Activated naive CD4-positive, alpha-beta T cell treated with anti-CD3 and anti-CD28 coated beads, Interleukin-2, amount 50 U/mL, for 24 hours (primary cell): ENCODE data around the gene ADCY5.

ENCODE experiments used
- H3K27ac Mint-ChIP-seq: one replicate; pipeline ENCODE4 v1.8.0; 2021; ENCODE audit warnings: mild to moderate bottlenecking, mixed read lengths
- H3K27me3 Mint-ChIP-seq: one replicate; pipeline ENCODE4 v1.8.0; 2021; ENCODE audit warnings: mixed read lengths
- H3K36me3 Mint-ChIP-seq: one replicate; pipeline ENCODE4 v1.8.0; 2021; ENCODE audit warnings: mixed read lengths
- H3K4me1 Mint-ChIP-seq: one replicate; pipeline ENCODE4 v1.8.0; 2021; ENCODE audit warnings: mixed read lengths
- H3K4me3 Mint-ChIP-seq: one replicate; pipeline ENCODE4 v1.8.0; 2021; ENCODE audit warnings: mild to moderate bottlenecking, mixed read lengths
- H3K9me3 Mint-ChIP-seq: one replicate; pipeline ENCODE4 v1.8.0; 2021; ENCODE audit warnings: mixed read lengths

ADCY5 gene

DNA sequence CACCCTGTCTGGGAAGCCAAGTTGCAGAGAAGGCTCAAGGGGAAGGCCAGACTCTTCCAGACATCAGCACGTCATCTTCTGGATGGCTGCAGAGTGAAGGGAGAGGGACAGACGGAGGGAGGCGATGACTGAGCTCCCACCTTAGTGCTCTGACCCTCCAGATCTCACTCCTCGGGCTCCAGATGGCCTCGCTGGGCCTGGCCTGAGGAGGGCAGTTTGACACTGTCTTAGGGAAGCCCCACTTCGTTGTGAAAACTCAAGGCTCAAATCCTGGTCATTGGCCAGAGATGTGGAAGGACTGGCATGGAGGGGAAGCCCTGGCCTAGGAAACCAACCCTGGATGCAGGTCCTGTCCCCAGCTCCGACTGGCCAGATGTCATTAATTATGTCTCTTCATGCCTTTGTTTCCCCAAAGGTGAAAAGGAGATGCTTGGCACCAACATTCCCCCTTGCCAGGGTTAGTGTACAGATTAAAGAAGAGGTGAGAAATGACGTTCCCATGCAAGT is 70.4 kb downstream of the ADCY5 start:
- Mint-ChIP-seq H3K4me3 (no peak overlapping the region), H3K36me3 (no peaks in the 10 kb centered on the region), H3K27me3 (peaks cover 3% of the 10 kb centered on the region), H3K9me3 (no peaks in the 10 kb centered on the region), H3K4me1 (no peaks in the 10 kb centered on the region), H3K27ac (no peak overlapping the region)

DNA sequence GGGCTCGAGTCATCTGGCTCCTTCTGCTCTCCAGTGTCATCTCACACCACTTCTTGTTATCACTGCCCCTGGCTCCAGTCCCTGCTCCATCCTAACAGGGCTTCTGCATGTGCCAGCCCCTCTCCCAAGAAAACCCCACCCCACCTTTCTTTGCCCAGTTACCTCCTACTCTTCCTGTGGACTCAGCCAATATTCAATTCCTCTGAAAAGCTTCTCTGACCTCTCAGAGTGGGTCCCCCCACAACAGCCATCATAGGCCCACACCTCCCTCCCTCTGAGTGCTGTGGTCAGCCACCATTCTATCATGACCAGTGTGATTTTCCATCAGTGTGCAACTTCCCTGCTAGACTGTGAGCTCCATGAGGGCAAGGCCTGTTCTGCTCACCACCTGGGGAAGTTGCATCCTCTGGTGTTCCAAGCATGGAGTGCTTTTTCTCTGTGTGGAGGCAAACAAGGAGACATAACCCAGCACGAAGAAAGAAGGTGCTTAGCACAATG is 71.6 kb downstream of the ADCY5 start:
- H3K9me3 Mint-ChIP-seq, result no peaks in the 10 kb centered on the region
- H3K27ac Mint-ChIP-seq, result no peak overlapping the region
- no peaks in the 10 kb centered on the region for H3K36me3 Mint-ChIP-seq
- H3K27me3 Mint-ChIP-seq, result peaks cover 2% of the 10 kb centered on the region
- H3K4me3 Mint-ChIP-seq, result no peak overlapping the region
- H3K4me1 Mint-ChIP-seq, result no peaks in the 10 kb centered on the region

DNA sequence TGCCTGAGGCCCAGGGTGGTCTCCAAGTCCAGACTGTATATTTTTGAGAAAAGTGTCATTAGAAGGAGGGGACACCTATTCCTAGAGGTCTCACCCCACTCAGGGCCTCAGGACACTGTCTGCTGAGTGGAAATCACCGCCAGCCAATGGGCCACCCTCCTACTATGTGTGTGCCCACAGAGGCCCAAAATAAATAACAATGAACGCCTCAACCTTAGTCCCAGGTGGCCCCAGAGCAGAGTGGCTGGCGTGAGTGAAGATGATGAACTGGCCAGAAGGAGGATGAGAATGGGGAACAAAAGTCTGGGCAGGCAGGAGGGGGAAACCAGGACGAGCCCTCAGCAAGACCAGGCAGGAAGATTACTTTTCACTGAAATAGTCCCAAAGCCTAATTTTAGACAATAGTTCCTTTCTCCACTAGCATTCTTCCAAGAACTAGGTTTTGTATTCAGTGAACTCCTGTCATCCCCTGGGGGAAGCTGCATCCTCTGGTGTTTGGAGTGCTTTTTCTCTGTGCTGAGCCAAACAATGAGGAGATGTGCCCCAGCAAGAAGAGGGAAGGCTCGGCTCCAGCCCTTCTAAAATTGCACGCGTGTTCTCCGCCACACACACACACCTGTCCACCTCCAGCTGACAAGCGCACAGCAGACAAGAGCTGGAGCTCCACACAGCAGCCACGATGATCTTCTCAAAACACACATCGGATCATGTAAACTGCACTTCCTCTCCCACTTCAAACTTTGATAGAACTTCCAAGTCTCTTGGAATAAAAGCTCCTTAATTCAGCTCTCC is 72.2 kb downstream of the ADCY5 start:
- no peaks in the 10 kb centered on the region for H3K9me3 Mint-ChIP-seq
- peaks cover 2% of the 10 kb centered on the region for H3K27me3 Mint-ChIP-seq
- H3K4me1 Mint-ChIP-seq, result no peaks in the 10 kb centered on the region
- H3K27ac Mint-ChIP-seq, result no peak overlapping the region
- no peak overlapping the region for H3K4me3 Mint-ChIP-seq
- H3K36me3 Mint-ChIP-seq, result no peaks in the 10 kb centered on the region

DNA sequence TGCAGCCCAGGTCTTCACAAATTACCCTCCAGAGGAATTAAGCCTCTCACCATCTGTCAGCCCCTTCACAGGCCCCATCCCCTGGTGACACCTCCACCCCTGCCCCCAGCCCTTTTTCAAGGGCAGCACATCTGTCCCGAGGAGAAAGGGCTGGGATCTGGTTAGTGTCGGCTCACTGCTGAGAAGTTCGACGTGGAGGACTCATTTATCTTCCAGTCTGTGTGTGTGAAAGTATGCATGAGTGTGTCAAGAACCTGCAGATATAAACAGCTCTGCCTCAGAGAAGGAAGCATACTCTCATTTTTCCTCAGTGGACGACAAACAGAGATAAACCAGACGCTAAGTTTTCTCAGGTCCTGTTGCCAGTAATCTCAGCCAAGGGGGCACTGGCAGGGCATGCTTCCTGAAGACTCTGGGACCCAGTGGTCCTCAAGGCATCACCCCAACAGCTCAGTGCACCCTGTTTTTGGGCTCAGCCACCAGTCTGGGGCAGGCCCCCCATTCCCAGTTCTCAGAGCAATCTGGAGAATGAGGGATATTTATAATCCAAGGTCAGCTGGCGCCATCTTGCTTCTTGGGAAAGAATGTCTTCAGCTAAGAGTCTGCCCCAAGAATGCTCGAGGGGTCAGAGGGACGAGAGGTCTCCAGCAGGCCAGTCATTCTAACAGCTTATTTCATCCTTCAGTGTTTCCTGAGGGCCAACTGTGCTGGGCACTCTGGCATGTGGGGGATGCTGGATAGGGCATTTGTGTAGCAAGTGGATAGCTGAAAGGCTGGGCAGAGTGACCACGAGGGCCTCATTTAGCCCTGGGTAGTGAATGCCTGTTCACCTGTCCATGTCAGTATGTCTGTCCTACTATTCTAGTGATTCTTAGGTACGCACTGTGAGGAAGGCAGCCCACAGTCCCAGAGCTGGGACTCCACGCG is 73.6 kb downstream of the ADCY5 start:
- Mint-ChIP-seq H3K27ac (no peak overlapping the region), H3K27me3 (peaks cover 2% of the 10 kb centered on the region), H3K9me3 (no peaks in the 10 kb centered on the region), H3K4me1 (no peaks in the 10 kb centered on the region), H3K4me3 (no peak overlapping the region), H3K36me3 (no peaks in the 10 kb centered on the region)

GRCh38 chr3:123374016-123374415 is 74.9 kb downstream of the ADCY5 start:
- Mint-ChIP-seq H3K27me3 (peaks cover 2% of the 10 kb centered on the region), H3K4me1 (no peaks in the 10 kb centered on the region), H3K27ac (no peak overlapping the region), H3K4me3 (no peak overlapping the region), H3K9me3 (no peaks in the 10 kb centered on the region), H3K36me3 (no peaks in the 10 kb centered on the region)

- Mint-ChIP-seq H3K27me3 (peaks cover 2% of the 10 kb centered on the region), H3K4me3 (no peak overlapping the region), H3K4me1 (no peaks in the 10 kb centered on the region), H3K9me3 (no peaks in the 10 kb centered on the region), H3K36me3 (no peaks in the 10 kb centered on the region), H3K27ac (no peak overlapping the region)
Measured at GRCh38 chr3:123373474-123373987, 75.4 kb downstream of the ADCY5 start.

GRCh38 chr3:123372686-123373473 is 76.0 kb downstream of the ADCY5 start:
- H3K4me3 Mint-ChIP-seq, result no peak overlapping the region
- H3K9me3 Mint-ChIP-seq, result no peaks in the 10 kb centered on the region
- H3K36me3 Mint-ChIP-seq, result no peaks in the 10 kb centered on the region
- peaks cover 2% of the 10 kb centered on the region for H3K27me3 Mint-ChIP-seq
- H3K27ac Mint-ChIP-seq, result no peak overlapping the region
- H3K4me1 Mint-ChIP-seq, result no peaks in the 10 kb centered on the region

- no peaks in the 10 kb centered on the region for H3K4me1 Mint-ChIP-seq
- no peak overlapping the region for H3K27ac Mint-ChIP-seq
- no peaks in the 10 kb centered on the region for H3K36me3 Mint-ChIP-seq
- no peaks in the 10 kb centered on the region for H3K9me3 Mint-ChIP-seq
- no peak overlapping the region for H3K4me3 Mint-ChIP-seq
- peaks cover 2% of the 10 kb centered on the region for H3K27me3 Mint-ChIP-seq
Measured at GRCh38 chr3:123371859-123372685, 76.8 kb downstream of the ADCY5 start.

DNA sequence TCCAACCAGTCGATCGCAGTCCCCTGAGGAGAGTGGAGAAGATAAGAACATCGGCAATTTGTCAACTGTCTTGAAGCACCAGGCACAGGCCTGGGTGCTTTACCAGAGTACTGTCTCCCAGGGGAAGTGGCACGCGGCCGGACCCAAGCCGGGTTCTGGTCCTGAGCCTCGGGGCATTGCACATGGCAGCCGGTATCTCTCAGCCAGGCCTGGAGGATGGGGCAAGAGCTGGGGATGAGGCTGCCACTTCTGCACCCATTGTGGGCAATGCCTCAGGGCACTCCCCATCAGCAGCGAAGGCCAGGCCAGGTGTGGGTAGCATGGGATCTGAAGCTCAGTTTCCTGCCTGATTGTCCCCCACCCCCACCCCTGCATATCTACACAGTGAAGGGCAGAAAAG is 77.5 kb downstream of the ADCY5 start:
- H3K9me3 Mint-ChIP-seq, result no peaks in the 10 kb centered on the region

DNA sequence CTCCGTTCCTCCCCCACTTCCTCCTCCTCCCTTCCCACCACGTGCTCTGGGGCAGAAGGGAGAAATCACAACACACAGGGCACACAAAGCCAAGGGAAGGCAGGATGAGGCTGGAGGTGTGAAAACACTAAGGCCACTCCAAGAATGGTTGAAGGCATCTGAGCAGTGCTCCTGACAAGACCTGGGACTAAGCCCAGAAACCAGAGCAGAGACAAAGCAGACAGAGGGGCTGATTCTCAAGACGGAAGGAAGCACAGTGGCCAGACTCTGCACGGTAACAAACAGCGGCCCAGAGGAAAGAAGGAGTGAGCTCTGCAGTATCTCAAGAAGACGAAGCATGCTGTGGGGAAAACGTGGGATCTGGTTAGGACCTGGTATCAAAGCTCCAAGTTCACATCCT is 78.1 kb downstream of the ADCY5 start:
- no peak overlapping the region for H3K4me3 Mint-ChIP-seq
- peaks cover 2% of the 10 kb centered on the region for H3K27me3 Mint-ChIP-seq
- H3K4me1 Mint-ChIP-seq, result no peaks in the 10 kb centered on the region
- H3K36me3 Mint-ChIP-seq, result no peaks in the 10 kb centered on the region
- no peaks in the 10 kb centered on the region for H3K9me3 Mint-ChIP-seq
- no peak overlapping the region for H3K27ac Mint-ChIP-seq

More for the DNA sequence above, 77.5 kb downstream of the ADCY5 start:
- Mint-ChIP-seq H3K36me3 (no peaks in the 10 kb centered on the region), H3K27ac (no peak overlapping the region), H3K4me1 (no peaks in the 10 kb centered on the region), H3K27me3 (peaks cover 2% of the 10 kb centered on the region), H3K4me3 (no peak overlapping the region)

- no peaks in the 10 kb centered on the region for H3K4me1 Mint-ChIP-seq
- H3K4me3 Mint-ChIP-seq, result no peak overlapping the region
- H3K36me3 Mint-ChIP-seq, result no peaks in the 10 kb centered on the region
- no peak overlapping the region for H3K27ac Mint-ChIP-seq
- no peaks in the 10 kb centered on the region for H3K27me3 Mint-ChIP-seq
- no peaks in the 10 kb centered on the region for H3K9me3 Mint-ChIP-seq
Measured at GRCh38 chr3:123369085-123369484, 79.8 kb downstream of the ADCY5 start.

DNA sequence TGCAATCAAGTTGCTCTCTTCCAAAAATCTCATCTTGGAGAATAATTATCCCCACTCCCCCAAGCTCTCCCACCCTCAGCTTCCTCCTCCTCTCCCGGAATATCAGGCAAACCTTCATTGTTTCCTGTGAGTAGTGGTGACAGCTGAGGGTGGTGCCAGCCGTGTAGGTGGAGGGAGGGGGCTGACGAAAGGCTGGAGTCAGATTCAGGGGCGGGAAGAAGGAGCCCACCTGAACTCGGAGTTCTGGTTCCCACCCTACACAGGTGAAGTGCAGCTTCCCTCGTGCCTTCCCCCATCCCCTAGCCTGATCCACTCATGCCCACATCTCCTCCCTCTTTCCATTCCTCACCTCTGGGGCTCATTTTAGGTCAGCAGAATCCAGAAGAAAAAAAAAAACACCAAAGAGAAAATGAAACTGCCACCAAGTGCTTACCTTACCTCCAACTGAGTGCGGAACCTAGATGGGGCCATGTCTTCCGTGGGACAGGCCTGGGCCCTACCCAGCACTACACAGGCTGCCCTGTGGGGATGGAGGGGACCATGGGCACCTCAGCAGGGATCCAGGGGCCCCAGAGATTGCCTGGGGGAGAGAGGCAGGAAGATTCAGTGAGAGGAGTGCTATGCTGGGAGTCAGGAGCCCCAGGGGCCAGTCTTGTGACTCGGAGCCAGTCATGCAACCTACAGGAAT is 81.3 kb downstream of the ADCY5 start:
- Mint-ChIP-seq H3K36me3 (no peaks in the 10 kb centered on the region), H3K9me3 (no peaks in the 10 kb centered on the region), H3K27me3 (no peaks in the 10 kb centered on the region), H3K4me1 (no peaks in the 10 kb centered on the region), H3K4me3 (no peak overlapping the region), H3K27ac (no peak overlapping the region)

DNA sequence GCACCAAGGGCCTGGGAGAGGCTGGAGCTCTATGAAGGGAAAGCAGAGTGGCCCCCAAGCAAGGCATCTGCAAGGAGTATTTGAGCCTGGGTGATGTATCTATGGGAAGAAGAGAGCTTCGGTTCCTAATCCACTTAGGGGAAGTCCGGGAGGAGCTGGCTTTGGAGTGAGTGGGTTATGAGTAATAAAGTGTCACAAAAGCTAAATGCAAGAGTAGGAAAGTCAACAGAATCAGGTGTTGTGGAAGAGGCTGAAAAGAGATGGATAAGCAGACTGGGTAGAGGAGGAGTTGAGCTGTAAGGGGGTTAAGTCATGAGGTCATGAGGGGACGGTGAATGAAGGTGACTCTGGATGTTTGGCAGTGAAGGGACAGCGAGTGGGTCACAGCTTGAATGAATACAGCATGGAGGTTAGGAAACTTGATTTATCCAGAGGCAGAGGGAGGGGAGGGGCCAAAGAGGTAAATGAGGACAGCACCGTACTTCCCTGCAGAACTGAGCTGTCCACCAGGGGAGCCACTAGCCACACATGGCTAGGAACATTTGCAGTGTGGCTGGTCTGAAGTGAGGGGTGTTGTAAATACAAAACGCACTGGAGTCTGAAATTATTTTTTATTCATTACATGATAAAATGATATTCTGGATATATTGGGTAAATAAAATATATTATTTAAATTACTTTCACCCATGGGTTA is 83.3 kb downstream of the ADCY5 start:
- Mint-ChIP-seq H3K4me1 (no peaks in the 10 kb centered on the region), H3K27me3 (no peaks in the 10 kb centered on the region), H3K9me3 (no peaks in the 10 kb centered on the region), H3K27ac (no peak overlapping the region), H3K36me3 (no peaks in the 10 kb centered on the region), H3K4me3 (no peak overlapping the region)
